ENCODE data around the gene PHF11. TPM values are rescaled to one million over a fixed set of nuclear protein-coding genes. Genes with fewer than 3 reads are reported as not detected.
A peak's percentile ranks its signal among the peaks of the same experiment; 100 is the strongest.

Gene PHF11
- total RNA-seq, 2 experiments from 2014 or later, result 89.2 to 99.4 TPM

GRCh38 chr13:49499889-49500660 lies 4.3 kb downstream of the PHF11 start:
- no peaks in the 10 kb centered on the region for H3K27me3 Mint-ChIP-seq
- ChIA-PET CTCF (interaction anchor here (1.0 to 1.1 kb wide), 2 partner anchors 10 to 107 kb away, joined by 3 read pairs; no protein-coding TSS in a partner anchor), POLR2A (interaction anchor here (1.7 kb wide), 1 partner anchor 56 kb away, joined by 8 read pairs; the partner anchor contains the start of genes CAB39L and SETDB2)
- H3K36me3 Mint-ChIP-seq, result peaks cover 55% of the 10 kb centered on the region
- no peaks in the 10 kb centered on the region for H3K9me3 Mint-ChIP-seq
- peak overlapping the region; percentile 14 for H3K4me3 Mint-ChIP-seq
- DNase-seq, result peak; percentile 34
- intact Hi-C loops (cut with micrococcal nuclease), result loop anchor here (5.0 kb wide), 2 partner anchors 523 to 1952 kb away; partner anchors contain the start of genes FNDC3A and INTS6
- peak overlapping the region; percentile 36 for H3K27ac Mint-ChIP-seq
- H3K4me1 Mint-ChIP-seq (ENCODE audit: low read depth), result peaks cover 48% of the 10 kb centered on the region

- intact Hi-C loops (cut with micrococcal nuclease), result no loop called here
- Mint-ChIP-seq H3K27ac (no peak overlapping the region), H3K9me3 (peaks cover 1% of the 10 kb centered on the region), H3K4me3 (no peak overlapping the region), H3K36me3 (peaks cover 49% of the 10 kb centered on the region), H3K4me1 (ENCODE audit: low read depth) (peaks cover 44% of the 10 kb centered on the region), H3K27me3 (no peaks in the 10 kb centered on the region)
- DNase-seq, result no peak
- CTCF ChIA-PET, result no interaction called here
- POLR2A ChIA-PET, result no interaction called here
These were observed 7.2 kb downstream of the PHF11 start for GRCh38 chr13:49502954-49503353.

DNA sequence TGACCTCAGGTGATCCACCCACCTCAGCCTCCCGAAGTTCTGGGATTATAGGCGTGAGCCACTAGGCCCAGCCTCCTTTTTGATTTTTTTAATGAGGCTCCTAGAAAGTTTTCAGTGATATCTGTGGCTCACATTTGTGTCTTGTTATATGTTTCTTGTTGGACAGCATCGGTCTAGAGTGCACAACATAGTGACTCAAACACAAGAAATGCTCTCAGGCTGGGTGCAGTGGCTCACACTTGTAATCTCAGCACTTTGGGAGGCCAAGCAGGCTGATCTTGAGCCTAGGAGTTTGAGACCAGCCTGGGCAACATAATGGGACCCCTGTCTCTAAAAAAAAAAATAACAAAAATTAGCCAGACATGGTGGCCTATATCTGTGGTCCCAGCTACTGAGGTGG lies 8.2 kb downstream of the PHF11 start:
- Mint-ChIP-seq H3K27me3 (no peaks in the 10 kb centered on the region), H3K36me3 (peaks cover 40% of the 10 kb centered on the region), H3K9me3 (peaks cover 1% of the 10 kb centered on the region), H3K4me3 (no peak overlapping the region), H3K27ac (no peak overlapping the region), H3K4me1 (ENCODE audit: low read depth) (peaks cover 34% of the 10 kb centered on the region)
- intact Hi-C loops (cut with micrococcal nuclease), result no loop called here
- DNase-seq, result no peak
- ChIA-PET POLR2A (interaction anchor here (1.1 kb wide), 1 partner anchor 10 kb away, joined by 3 read pairs; no protein-coding TSS in a partner anchor), CTCF (no interaction called here)

DNA sequence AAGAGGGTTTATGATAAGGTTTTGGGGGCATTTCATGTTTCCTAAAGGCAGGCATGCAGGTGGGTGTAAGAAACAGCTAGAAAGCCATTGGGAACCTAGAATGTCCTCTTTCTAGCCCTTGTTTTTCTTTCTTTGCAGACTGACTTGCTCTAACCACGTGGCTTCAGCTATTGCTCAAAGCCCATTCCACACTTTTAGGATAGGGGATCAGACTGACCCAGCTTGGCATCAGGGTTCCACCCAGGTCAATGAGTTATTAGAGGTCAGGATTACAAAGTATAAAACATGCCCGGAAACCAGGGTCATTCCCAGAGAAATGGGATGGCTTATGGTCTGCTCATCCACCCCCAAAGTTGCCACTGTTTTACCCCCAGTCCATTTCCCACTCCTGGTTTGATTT lies 16.8 kb downstream of the PHF11 start:
- DNase-seq, result no peak
- intact Hi-C loops (cut with micrococcal nuclease), result no loop called here
- Mint-ChIP-seq H3K36me3 (peaks cover 44% of the 10 kb centered on the region), H3K9me3 (no peaks in the 10 kb centered on the region), H3K27me3 (no peaks in the 10 kb centered on the region), H3K27ac (no peak overlapping the region), H3K4me1 (ENCODE audit: low read depth) (peaks cover 9% of the 10 kb centered on the region), H3K4me3 (no peak overlapping the region)
- POLR2A ChIA-PET, result interaction anchor here (0.6 kb wide), 2 partner anchors 11 to 352 kb away, joined by 3 to 4 read pairs; no protein-coding TSS in a partner anchor
- CTCF ChIA-PET, result no interaction called here

- H3K36me3 Mint-ChIP-seq, result peaks cover 45% of the 10 kb centered on the region
- no peak overlapping the region for H3K27ac Mint-ChIP-seq
- intact Hi-C loops (cut with micrococcal nuclease), result no loop called here
- H3K4me1 Mint-ChIP-seq (ENCODE audit: low read depth), result peaks cover 2% of the 10 kb centered on the region
- no peak for DNase-seq
- no peak overlapping the region for H3K4me3 Mint-ChIP-seq
- H3K27me3 Mint-ChIP-seq, result no peaks in the 10 kb centered on the region
- POLR2A ChIA-PET, result interaction anchor here (0.6 kb wide), 1 partner anchor 23 kb away, joined by 3 read pairs; no protein-coding TSS in a partner anchor
- H3K9me3 Mint-ChIP-seq, result no peaks in the 10 kb centered on the region
- CTCF ChIA-PET, result no interaction called here
These were observed 20.7 kb downstream of the PHF11 start for GRCh38 chr13:49516467-49516866.

DNA sequence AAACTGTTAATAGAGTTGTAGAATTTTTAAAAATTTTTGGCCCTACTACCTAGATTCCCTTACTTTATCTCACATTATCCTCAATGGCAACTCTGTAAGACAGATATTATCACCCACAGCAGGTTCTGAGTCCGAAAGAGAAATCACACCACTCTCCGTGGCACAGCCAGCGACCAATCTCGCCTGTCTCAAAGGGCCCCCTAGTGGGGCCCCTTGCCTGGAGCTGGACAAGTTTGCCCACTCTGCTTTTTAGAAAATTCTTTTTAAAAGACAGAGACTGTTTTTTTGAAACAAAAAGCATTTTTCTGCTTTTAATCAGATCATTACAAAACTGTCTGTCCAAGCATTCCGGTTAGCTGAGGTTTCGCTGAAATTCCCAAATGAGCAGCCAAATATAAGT lies 21.7 kb downstream of the PHF11 start:
- Mint-ChIP-seq H3K4me3 (no peak overlapping the region), H3K27me3 (no peaks in the 10 kb centered on the region), H3K36me3 (peaks cover 39% of the 10 kb centered on the region), H3K27ac (no peak overlapping the region), H3K9me3 (no peaks in the 10 kb centered on the region), H3K4me1 (ENCODE audit: low read depth) (no peaks in the 10 kb centered on the region)
- DNase-seq, result no peak
- ChIA-PET POLR2A (no interaction called here), CTCF (no interaction called here)
- intact Hi-C loops (cut with micrococcal nuclease), result no loop called here

DNA sequence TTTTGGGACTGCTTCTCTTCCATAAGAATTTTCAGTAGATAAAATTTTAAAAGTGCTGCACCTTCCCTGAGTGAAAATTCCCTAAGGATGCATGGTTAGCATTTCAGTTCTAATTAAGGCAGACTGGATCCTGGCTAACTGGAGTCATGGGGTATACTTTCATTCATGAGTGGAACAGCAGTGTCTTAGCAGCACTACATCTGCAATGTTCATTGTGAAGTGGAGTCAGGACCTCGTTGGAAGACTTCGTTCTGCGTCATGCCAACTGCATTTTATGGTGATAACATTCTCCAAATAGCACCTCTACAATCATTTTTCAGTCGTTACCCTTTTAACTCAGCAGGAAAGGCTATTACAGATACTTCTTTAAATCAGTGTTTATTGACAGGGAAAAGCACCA lies 25.5 kb downstream of the PHF11 start:
- intact Hi-C loops (cut with micrococcal nuclease), result no loop called here
- no peak for DNase-seq
- Mint-ChIP-seq H3K36me3 (peaks cover 25% of the 10 kb centered on the region), H3K27ac (no peak overlapping the region), H3K4me1 (ENCODE audit: low read depth) (peaks cover 4% of the 10 kb centered on the region), H3K9me3 (no peaks in the 10 kb centered on the region), H3K4me3 (no peak overlapping the region), H3K27me3 (no peaks in the 10 kb centered on the region)
- POLR2A ChIA-PET, result no interaction called here
- CTCF ChIA-PET, result no interaction called here

DNA sequence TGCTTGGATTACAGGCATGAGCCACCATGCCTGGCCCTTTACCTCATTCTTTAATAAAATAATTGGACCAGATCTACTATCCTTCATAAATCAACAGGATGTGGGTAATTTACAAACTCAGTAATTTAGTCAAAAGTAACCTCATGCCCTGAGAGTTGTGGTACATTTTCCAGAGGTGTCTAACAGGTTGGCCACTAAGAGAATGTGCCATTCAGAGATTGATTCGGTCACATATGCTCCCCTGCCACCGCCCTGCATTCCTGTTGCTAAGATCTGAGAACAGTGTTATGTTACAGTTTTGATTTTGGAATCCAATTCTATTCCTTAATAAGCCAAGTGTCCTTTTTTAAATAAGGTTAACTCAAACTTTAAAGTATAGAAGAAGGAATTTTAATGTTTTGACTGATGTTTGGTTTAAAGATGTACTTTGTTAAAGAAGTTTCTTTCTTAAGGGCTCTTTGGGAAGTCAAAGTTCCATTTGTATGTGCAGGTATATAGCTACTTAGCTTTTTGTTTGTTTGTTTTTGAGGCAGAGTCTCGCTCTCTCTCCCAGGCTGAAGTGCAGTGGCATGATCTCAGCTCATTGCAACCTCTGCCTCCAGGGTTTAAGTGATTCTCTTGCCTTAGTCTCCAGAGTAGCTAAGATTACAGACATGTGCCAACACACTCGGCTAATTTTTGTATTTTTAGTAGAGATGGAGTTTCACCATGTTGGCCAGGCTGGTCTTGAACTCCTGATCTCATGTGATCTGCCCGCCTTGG lies 29.2 kb downstream of the PHF11 start:
- no peaks in the 10 kb centered on the region for H3K9me3 Mint-ChIP-seq
- H3K36me3 Mint-ChIP-seq, result peaks cover 25% of the 10 kb centered on the region
- H3K27ac Mint-ChIP-seq, result peak overlapping the region; percentile 38
- CTCF ChIA-PET, result interaction anchor here (1.0 kb wide), 1 partner anchor 224 kb away, joined by 3 read pairs; no protein-coding TSS in a partner anchor
- H3K27me3 Mint-ChIP-seq, result no peaks in the 10 kb centered on the region
- intact Hi-C loops (cut with micrococcal nuclease), result no loop called here
- no peak for DNase-seq
- H3K4me3 Mint-ChIP-seq, result no peak overlapping the region
- peaks cover 4% of the 10 kb centered on the region for H3K4me1 Mint-ChIP-seq (ENCODE audit: low read depth)
- POLR2A ChIA-PET, result interaction anchor here (0.6 kb wide), 1 partner anchor 81 kb away, joined by 3 read pairs; the partner anchor contains the start of genes CAB39L and SETDB2

GRCh38 chr13:49527123-49527522 lies 31.4 kb downstream of the PHF11 start:
- no peak for DNase-seq
- CTCF ChIA-PET, result no interaction called here
- Mint-ChIP-seq H3K27ac (no peak overlapping the region), H3K4me3 (no peak overlapping the region), H3K36me3 (peaks cover 25% of the 10 kb centered on the region), H3K4me1 (ENCODE audit: low read depth) (peaks cover 4% of the 10 kb centered on the region), H3K27me3 (no peaks in the 10 kb centered on the region), H3K9me3 (no peaks in the 10 kb centered on the region)
- POLR2A ChIA-PET, result no interaction called here
- intact Hi-C loops (cut with micrococcal nuclease), result no loop called here

GRCh38 chr13:49528161-49528560 lies 32.4 kb downstream of the PHF11 start:
- ChIA-PET CTCF (no interaction called here), POLR2A (no interaction called here)
- peaks cover 10% of the 10 kb centered on the region for H3K4me1 Mint-ChIP-seq (ENCODE audit: low read depth)
- H3K27me3 Mint-ChIP-seq, result no peaks in the 10 kb centered on the region
- no peak overlapping the region for H3K4me3 Mint-ChIP-seq
- H3K36me3 Mint-ChIP-seq, result peaks cover 26% of the 10 kb centered on the region
- no peak overlapping the region for H3K27ac Mint-ChIP-seq
- DNase-seq, result no peak
- H3K9me3 Mint-ChIP-seq, result no peaks in the 10 kb centered on the region
- intact Hi-C loops (cut with micrococcal nuclease), result no loop called here

- H3K27me3 Mint-ChIP-seq, result no peaks in the 10 kb centered on the region
- H3K9me3 Mint-ChIP-seq, result no peaks in the 10 kb centered on the region
- intact Hi-C loops (cut with micrococcal nuclease), result no loop called here
- H3K4me3 Mint-ChIP-seq, result no peak overlapping the region
- no peak for DNase-seq
- CTCF ChIA-PET, result no interaction called here
- peaks cover 33% of the 10 kb centered on the region for H3K36me3 Mint-ChIP-seq
- peaks cover 7% of the 10 kb centered on the region for H3K4me1 Mint-ChIP-seq (ENCODE audit: low read depth)
- POLR2A ChIA-PET, result no interaction called here
- H3K27ac Mint-ChIP-seq, result no peak overlapping the region
These were observed 34.7 kb downstream of the PHF11 start for GRCh38 chr13:49530457-49530856.

- CTCF ChIA-PET, result interaction anchor here (1.1 kb wide), 1 partner anchor 74 kb away, joined by 3 read pairs; no protein-coding TSS in a partner anchor
- DNase-seq, result no peak
- no peak overlapping the region for H3K4me3 Mint-ChIP-seq
- intact Hi-C loops (cut with micrococcal nuclease), result no loop called here
- POLR2A ChIA-PET, result no interaction called here
- no peak overlapping the region for H3K27ac Mint-ChIP-seq
- H3K4me1 Mint-ChIP-seq (ENCODE audit: low read depth), result peaks cover 7% of the 10 kb centered on the region
- peaks cover 25% of the 10 kb centered on the region for H3K36me3 Mint-ChIP-seq
- no peaks in the 10 kb centered on the region for H3K9me3 Mint-ChIP-seq
- H3K27me3 Mint-ChIP-seq, result no peaks in the 10 kb centered on the region
These were observed 36.8 kb downstream of the PHF11 start for GRCh38 chr13:49532593-49532992.
